GM23338 (cell line): ENCODE data around the gene KIRREL3.

Experiments
- EZH2phosphoT487 ChIP-seq: fragments of 200-600 bp; sonication (generic); IDR thresholded peaks from one replicate; pipeline ENCODE4 v1.8.1; 2018; ENCODE audit warnings: antibody characterized with exemption; ENCODE audit not compliant: unreplicated experiment
- ZNF462 ChIP-seq: fragments of 250-450 bp; sonication (Bioruptor Pico); IDR thresholded peaks from 2 replicates; pipeline ENCODE4 v1.5.0; 2020; ENCODE audit warnings: mild to moderate bottlenecking, moderate library complexity
- TF ChIP-seq, protein P1 (sequence below): IDR thresholded peaks from one replicate; pipeline ENCODE4 v1.6.1; 2018; ENCODE audit warnings: antibody characterized with exemption; ENCODE audit not compliant: unreplicated experiment
- TF ChIP-seq, protein P2 (sequence below), 2 experiments: fragments of 200-600 bp in 1 of 2; sonication (generic) in 1 of 2; conservative IDR thresholded peaks; 2 replicates each; pipeline versions ENCODE4 v1.5.1 to v1.6.1; 2016 to 2017; ENCODE audit warnings: antibody characterized with exemption in 2 of 2, low read depth in 2 of 2, mild to moderate bottlenecking in 2 of 2, moderate library complexity in 1 of 2

DNA sequence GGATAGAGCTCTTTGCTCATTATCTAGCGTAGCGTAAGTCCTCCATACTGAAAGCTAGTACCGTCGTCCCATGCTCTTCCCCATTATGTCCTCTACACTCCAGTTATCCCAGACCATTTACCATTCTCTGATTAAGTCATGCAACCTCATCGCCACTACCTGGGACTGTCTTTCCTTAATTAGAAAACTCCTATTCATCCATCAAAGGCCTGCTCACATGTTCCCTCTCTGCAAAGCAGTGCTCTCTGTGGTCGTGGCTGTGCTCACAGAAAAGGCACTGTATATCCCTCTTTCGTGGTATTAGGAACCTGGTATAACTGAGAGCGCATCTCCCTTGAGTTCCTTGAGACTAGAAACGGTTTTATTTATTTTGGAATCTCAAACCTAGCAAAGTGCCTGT, 253.3 kb downstream of the KIRREL3 start:
- no peak for TF ChIP-seq EZH2phosphoT487
- TF ChIP-seq, protein P1, sequence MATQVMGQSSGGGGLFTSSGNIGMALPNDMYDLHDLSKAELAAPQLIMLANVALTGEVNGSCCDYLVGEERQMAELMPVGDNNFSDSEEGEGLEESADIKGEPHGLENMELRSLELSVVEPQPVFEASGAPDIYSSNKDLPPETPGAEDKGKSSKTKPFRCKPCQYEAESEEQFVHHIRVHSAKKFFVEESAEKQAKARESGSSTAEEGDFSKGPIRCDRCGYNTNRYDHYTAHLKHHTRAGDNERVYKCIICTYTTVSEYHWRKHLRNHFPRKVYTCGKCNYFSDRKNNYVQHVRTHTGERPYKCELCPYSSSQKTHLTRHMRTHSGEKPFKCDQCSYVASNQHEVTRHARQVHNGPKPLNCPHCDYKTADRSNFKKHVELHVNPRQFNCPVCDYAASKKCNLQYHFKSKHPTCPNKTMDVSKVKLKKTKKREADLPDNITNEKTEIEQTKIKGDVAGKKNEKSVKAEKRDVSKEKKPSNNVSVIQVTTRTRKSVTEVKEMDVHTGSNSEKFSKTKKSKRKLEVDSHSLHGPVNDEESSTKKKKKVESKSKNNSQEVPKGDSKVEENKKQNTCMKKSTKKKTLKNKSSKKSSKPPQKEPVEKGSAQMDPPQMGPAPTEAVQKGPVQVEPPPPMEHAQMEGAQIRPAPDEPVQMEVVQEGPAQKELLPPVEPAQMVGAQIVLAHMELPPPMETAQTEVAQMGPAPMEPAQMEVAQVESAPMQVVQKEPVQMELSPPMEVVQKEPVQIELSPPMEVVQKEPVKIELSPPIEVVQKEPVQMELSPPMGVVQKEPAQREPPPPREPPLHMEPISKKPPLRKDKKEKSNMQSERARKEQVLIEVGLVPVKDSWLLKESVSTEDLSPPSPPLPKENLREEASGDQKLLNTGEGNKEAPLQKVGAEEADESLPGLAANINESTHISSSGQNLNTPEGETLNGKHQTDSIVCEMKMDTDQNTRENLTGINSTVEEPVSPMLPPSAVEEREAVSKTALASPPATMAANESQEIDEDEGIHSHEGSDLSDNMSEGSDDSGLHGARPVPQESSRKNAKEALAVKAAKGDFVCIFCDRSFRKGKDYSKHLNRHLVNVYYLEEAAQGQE: no peak
- TF ChIP-seq ZNF462 (CRISPR knock-in tag): no peak
- TF ChIP-seq, protein P2, sequence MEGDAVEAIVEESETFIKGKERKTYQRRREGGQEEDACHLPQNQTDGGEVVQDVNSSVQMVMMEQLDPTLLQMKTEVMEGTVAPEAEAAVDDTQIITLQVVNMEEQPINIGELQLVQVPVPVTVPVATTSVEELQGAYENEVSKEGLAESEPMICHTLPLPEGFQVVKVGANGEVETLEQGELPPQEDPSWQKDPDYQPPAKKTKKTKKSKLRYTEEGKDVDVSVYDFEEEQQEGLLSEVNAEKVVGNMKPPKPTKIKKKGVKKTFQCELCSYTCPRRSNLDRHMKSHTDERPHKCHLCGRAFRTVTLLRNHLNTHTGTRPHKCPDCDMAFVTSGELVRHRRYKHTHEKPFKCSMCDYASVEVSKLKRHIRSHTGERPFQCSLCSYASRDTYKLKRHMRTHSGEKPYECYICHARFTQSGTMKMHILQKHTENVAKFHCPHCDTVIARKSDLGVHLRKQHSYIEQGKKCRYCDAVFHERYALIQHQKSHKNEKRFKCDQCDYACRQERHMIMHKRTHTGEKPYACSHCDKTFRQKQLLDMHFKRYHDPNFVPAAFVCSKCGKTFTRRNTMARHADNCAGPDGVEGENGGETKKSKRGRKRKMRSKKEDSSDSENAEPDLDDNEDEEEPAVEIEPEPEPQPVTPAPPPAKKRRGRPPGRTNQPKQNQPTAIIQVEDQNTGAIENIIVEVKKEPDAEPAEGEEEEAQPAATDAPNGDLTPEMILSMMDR (conservative IDR thresholded peaks at IDR 0.05; ENCODE audit: low read depth in 2 of 2): no peak
